Adrenal gland (tissue), 5 donors: ENCODE data around the gene TTLL1.

Source experiments
- POLR2A ChIP-seq, 2 donors: fragments of 450-650 bp; IDR thresholded peaks; one replicate each; pipeline ENCODE4 v1.6.1; 2017; ENCODE audit warnings: antibody characterized with exemption in 2 of 2, mild to moderate bottlenecking in 2 of 2, moderate library complexity in 1 of 2
- TF ChIP-seq, protein P1 (sequence below), 6 experiments: fragments of 450-650 bp in 4 of 6; fragments of 200-600 bp in 2 of 6; sonication (generic) in 1 of 6; IDR thresholded peaks; 1 replicate in 5 of 6; 2 replicates in 1 of 6; pipeline versions ENCODE4 v1.5.1 to v1.8.0; 2016 to 2021; ENCODE audit warnings: antibody characterized with exemption in 6 of 6, mild to moderate bottlenecking in 2 of 6, moderate library complexity in 1 of 6
- donor health status: DM: no; HTN: no; CAD: no.

- TF ChIP-seq, protein P1, sequence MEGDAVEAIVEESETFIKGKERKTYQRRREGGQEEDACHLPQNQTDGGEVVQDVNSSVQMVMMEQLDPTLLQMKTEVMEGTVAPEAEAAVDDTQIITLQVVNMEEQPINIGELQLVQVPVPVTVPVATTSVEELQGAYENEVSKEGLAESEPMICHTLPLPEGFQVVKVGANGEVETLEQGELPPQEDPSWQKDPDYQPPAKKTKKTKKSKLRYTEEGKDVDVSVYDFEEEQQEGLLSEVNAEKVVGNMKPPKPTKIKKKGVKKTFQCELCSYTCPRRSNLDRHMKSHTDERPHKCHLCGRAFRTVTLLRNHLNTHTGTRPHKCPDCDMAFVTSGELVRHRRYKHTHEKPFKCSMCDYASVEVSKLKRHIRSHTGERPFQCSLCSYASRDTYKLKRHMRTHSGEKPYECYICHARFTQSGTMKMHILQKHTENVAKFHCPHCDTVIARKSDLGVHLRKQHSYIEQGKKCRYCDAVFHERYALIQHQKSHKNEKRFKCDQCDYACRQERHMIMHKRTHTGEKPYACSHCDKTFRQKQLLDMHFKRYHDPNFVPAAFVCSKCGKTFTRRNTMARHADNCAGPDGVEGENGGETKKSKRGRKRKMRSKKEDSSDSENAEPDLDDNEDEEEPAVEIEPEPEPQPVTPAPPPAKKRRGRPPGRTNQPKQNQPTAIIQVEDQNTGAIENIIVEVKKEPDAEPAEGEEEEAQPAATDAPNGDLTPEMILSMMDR (IDR thresholded peaks at IDR 0.05): no peak
- no peak for TF ChIP-seq POLR2A (IDR thresholded peaks at IDR 0.05)
Observed at GRCh38 chr22:43036282-43036829, 52.8 kb downstream of the TTLL1 start.
